Raji (cell line): ENCODE measurements around the gene FERMT3.

Source experiments
- POLR2A ChIP-seq: IDR thresholded peaks from 2 replicates; pipeline ENCODE4 v1.6.1; 2011; ENCODE audit warnings: low read depth, low read length, control low read depth; ENCODE audit not compliant: insufficient read depth

Gene FERMT3

GRCh38 chr11:64255135-64256128, 48.9 kb downstream of the FERMT3 start:
- TF ChIP-seq POLR2A: no peak

GRCh38 chr11:64256300-64256699, 49.8 kb downstream of the FERMT3 start:
- no peak for TF ChIP-seq POLR2A

- no peak for TF ChIP-seq POLR2A
Observed at GRCh38 chr11:64258356-64258755, 51.8 kb downstream of the FERMT3 start.

GRCh38 chr11:64258946-64259532, 52.5 kb downstream of the FERMT3 start:
- TF ChIP-seq POLR2A: no peak

- TF ChIP-seq POLR2A: no peak
Observed at GRCh38 chr11:64259533-64260067, 53.1 kb downstream of the FERMT3 start.

- no peak for TF ChIP-seq POLR2A
Observed at GRCh38 chr11:64260147-64260708, 53.7 kb downstream of the FERMT3 start.

- no peak for TF ChIP-seq POLR2A
Observed at GRCh38 chr11:64261556-64262080, 55.1 kb downstream of the FERMT3 start.

GRCh38 chr11:64262271-64263002, 55.9 kb downstream of the FERMT3 start:
- no peak for TF ChIP-seq POLR2A

GRCh38 chr11:64263021-64263946, 56.8 kb downstream of the FERMT3 start:
- TF ChIP-seq POLR2A: no peak

GRCh38 chr11:64263947-64264317, 57.4 kb downstream of the FERMT3 start:
- no peak for TF ChIP-seq POLR2A

GRCh38 chr11:64264371-64264852, 57.9 kb downstream of the FERMT3 start:
- TF ChIP-seq POLR2A: no peak

- no peak for TF ChIP-seq POLR2A
Observed at GRCh38 chr11:64265176-64266160, 58.9 kb downstream of the FERMT3 start.
